Stimulated activated CD4-positive, alpha-beta T cell treated with anti-CD3 and anti-CD28 coated beads, Interleukin-2, amount 100 ng/mL, for 48 hours (primary cell): ENCODE results near the gene DET1.

Experiments used
- DNase-seq, 2 donors: peaks; one replicate each; pipeline ENCODE4 v3.0.0-alpha.2; 2020

DET1 gene

GRCh38 chr15:88463870-88464532 lies 82.5 kb downstream of the DET1 start:
- DNase-seq, result no peak
